Activated naive CD4-positive, alpha-beta T cell (primary cell): Measurements from ENCODE around the gene INF2.
"Not testable (repeated sequence)": the region's sequence is repeated elsewhere in the genome, so short reads cannot be mapped to it uniquely, and the experiment has no call there.

Experiments used
- DNase-seq, 4 experiments: peaks; one replicate each; lab custom pipeline; 2025; lab: John Stamatoyannopoulos, UW

The INF2 gene

DNA sequence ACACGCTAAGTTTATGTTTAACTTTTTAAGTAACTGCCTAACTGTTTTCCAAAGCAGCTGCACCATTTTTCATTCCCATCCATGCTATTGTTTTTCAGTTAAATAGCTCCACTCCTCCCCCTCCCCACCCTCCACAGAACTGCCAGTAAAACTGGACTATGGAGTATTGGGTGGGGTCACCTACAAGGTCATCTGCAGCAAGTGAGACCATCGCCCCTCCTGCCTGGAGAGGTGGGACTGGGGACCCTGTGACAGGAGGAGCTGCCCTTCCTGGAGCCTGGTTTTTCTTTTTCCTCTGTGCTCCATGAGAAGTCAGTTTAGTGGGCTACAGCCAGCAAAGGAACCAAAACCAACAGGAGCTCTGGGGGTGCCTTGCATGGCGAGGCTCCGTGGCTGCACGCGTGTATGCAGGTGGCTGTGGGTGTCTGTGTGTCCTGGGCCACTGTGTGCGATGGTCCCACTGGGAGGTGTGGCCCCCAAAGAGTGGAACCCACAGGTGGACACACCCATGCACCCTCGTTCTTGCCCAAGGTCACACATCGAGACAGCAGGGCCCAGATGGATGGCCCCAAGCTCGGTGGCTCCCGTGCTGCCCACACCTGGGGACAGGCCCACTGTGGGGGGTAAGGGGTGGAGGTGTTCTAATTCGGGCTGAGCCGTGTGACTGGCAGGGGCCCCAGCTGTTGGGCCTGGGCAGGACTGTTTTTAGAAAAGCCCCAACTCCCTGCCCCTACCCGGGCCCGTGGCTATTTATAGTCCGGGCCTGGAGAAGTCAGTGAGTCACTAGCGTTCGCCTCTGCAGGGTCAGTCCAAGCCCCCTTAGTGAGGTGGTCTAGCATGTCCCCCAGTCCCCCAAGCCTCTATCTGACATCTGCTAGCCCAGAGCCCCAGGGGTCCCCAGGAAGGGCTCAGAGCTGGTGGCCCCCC lies 32.4 kb downstream of the INF2 start:
- no peak for DNase-seq

DNA sequence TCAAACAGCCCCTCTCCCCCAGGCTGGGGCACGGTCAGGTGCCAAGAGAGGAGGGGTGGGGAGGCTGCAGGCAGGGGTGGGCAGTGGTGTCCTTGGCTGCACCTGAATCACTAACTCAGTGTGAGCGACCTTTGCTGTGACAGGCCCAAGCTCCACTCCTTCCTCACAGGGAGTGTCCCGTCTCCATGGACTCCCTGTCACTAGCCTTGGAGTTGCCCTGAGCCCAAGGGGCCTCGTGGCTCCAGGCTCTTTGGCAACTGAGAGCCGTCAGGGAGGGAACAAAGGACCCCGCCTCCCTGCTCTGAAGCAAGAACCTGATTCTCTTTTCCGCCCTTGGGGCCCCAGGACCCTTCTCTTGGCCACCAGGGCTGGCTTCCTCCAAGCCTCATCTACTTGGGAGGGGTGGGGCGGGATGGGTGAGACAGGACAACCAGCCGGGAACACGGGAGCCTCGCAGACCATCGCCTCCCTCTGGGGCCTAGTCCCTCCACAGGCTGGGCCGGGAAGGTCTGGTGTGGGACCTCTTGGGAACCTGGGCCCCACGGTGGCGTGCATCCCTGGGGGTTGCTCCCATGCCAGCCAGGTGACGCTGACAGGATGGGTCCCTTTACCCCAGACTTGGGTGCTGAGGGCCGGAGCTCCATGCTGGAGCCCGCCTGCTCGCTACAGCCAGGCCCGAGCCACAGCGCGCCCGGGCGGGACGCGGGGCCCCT lies 33.7 kb downstream of the INF2 start:
- DNase-seq, result no peak

DNA sequence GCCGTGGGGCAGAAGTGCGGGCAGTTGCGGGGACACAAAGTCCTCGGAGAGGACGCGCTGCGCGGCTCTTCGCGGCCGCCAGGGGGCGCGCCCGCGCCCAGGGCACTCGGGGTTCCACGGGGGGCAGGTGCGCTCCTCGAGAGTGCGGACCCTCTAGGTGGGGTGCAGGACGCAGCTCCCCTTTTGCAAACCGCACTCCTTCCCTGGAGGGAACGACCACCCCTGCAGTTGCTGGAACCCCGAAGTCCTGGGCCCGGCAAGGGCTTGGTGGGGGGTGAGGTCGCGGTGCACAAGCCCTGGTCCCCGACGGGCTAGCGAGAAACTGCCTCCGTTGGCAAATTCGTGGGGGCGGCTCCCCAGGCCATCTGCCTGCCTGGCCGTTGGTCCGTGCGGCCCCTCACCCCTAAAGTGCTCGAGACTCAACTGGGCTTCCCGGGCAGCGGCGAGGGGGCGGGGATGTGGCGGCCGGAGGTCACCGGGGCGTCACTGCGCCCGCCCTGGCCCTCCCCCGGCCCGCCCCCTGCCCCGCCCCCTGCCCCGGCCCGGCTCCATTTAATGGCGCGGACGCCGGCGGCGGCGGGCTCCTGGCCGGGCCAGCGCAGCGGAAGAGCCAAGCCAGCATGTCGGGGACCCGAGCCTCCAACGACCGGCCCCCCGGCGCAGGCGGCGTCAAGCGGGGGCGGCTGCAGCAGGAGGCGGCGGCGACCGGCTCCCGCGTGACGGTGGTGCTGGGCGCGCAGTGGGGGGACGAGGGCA lies 34.4 kb downstream of the INF2 start, which contains the start of gene ADSS1:
Gene ADSS1, plus strand, starts transcription at position 579 of the 756 bp plus-strand sequence. Its CDS starts 42 bp downstream, at position 621.
- peak; percentile 21 to 55 (median 36) for DNase-seq

DNA sequence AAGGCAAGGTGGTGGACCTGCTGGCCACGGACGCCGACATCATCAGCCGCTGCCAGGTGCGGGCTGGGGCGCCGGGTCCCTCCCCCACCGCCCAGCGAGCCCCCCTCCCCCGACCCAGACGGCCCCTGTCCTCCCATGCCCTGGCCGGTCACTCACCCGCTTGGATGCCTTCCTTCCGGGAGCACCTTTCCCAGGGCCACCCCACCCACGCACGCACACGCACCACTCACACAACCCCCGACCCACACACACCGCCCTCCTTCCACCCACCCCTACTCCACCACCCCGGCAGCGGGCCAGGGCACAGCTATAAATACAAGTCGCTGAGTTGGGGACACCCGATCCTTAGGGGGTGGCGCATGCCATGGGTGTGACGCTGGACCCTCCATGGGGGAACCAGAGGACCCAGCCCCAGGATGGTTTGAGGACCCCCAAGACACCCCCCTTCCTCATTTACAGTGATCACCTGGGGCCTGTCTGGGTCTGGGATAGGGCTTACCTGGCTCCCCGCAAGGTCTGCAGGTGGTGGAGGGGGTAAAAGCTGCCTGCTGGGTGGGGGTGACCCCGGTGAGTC lies 35.1 kb downstream of the INF2 start:
- peak in 1 of 4 experiments; percentile 10 for DNase-seq

DNA sequence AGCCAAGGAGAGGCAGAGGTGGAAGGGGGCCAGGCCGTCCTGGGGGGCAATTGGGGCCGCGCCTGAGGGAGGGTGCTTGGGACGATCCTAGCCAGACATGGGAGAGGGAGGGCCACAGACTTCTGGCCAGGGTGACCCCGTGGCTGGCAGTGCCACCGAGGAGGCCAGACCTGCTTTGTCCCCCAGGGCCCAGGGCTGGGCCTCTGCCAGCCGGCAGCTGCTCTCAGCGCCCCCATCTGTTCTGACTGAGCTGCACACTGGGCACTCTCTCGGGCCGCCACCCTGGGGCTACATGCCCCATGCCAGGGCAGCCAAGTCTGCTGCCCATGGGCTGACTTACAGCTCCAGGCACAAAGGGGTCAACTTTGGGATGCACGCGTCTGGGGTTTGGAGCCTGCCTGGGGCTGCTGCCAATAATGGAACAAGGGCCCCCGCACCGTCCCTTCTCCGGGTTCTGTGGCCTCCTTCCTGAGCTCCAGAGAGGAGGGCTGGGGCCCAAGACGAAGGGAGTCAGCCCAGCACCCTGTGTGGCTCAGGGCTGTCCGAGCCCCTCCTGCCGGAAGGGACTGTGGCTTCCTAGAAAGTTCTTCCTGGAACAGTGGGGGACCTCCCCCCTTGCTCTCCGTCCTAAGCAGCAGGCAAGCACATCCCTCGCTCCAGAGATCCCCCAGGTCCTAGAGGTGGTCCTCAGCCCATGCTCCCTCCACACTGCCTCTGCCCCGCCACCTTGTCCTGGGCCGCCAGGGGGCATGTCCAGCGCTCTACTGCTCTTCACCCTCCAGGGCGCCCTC lies 35.8 kb downstream of the INF2 start:
- DNase-seq, result no peak

DNA sequence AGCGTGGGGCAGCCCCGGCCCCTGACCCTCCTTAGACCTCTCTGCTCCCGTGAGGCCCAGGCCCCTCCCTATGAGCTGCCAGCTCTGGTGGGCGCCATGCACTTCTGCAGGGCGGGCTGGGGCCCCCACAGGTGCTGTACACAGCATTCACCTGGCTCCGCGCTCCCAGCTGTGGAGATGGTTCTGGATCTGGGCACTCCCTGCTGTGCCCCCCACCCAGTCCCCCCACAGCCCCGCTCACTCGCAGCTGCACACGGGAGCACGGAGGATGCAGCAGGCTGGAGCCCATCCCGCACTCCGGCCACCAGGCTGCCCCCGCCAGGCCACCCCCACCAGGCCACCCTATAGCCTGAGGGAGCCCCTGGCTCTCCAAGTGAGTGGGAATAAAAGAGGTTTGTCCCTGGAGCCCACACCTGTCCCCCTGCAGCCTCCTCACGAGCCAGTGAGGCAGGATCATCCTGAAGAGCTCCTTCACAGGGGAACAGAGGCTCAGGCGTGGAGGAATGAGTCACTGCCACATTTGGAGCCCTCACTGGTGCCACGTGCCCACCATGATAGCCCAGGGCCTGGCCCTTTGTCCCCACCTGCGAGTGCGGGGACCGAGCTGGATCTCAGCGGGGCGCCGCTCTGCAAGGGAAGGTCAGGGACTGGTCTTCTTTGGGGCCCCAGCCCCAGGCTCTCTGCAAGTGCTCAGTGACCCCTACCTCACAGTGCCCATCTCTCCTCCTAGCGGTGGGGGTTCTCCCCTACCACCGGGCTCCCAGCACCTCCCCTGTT lies 36.5 kb downstream of the INF2 start:
- no peak for DNase-seq

DNA sequence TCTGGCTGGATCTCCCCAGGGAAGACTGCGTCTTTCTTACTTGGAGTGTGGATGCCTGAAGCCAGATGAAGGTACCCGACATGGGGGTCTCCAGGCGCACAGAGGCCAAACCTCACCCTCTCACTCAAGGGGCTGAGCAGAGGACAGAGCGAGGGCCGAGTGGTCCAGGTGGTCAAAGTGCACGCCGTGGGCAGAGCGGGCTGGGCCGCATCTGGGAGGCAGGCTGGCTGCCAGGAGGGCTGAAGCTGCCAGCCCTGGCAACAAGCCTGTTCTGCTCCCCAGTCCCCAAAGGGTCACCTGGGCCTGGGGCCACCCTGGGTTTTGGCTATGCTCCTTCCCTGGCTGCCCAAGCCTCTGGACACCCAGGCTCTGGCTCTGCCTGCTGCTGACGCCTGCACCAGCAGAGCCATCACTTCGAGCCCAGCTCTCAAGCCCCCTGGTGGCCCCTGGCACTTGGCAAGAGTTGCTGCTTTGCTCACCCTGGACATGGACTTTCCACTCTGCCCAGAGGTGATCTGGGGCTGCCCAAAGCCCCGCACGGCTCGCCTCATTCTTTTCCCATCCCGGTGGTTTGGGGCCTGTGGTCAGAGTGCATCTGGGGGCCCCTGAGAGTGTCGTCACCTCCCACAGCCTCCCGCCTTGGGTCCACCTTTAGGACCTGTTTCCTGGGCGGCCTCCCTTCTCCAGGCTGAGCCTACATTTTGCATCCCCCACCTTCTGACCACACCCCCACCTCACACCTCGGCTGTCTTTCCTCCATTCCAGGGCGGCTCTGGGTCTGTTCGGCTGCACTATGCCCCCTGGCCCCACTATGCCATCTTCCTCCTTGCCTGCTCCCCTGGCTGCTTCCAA lies 37.4 kb downstream of the INF2 start:
- no peak for DNase-seq

DNA sequence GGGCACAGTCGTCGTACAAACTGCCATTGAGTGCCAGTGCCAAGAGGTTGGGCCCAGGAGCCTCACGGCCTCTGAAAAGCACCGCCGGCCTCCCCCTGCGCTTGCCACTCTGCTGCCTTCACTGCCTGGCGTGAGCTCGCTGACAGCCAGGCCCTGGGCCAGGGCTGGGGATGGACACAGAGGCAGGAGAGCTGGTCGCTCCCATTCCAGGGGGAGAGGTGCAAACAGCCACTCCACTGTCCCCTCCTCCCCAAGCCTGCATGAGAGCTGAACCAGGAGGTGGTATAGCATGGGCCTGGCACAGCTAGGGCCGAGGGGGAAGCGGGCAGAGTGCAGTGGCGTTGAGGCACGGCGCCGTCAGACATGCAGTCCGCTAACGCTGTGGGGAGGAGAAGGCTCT lies 39.2 kb downstream of the INF2 start:
- DNase-seq, result no peak

DNA sequence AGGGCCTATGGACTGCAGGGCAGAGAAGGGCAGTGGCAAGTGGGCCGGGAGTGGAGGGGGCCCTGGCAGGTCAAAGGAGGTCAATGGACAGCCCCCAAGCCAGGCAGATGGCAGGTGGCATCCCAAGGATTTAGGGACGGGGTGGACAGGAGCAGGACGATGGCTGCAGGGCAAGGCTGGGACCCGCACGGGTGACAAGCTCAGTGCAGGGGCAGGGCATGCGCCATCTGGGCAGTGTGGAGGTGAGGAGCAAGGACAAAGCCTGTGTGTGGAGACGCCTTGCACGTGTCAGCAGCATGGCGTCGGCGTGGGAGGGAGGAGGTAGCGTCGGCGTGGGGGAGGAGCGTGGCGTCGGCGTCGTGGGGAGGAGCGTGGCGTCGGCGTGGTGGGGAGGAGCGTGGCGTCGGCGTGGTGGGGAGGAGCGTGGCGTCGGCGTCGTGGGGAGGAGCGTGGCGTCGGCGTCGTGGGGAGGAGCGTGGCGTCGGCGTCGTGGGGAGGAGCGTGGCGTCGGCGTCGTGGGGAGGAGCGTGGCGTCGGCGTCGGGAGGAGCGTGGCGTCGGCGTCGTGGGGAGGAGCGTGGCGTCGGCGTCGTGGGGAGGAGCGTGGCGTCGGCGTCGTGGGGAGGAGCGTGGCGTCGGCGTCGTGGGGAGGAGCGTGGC lies 39.9 kb downstream of the INF2 start:
- not testable (repeated sequence) for DNase-seq

DNA sequence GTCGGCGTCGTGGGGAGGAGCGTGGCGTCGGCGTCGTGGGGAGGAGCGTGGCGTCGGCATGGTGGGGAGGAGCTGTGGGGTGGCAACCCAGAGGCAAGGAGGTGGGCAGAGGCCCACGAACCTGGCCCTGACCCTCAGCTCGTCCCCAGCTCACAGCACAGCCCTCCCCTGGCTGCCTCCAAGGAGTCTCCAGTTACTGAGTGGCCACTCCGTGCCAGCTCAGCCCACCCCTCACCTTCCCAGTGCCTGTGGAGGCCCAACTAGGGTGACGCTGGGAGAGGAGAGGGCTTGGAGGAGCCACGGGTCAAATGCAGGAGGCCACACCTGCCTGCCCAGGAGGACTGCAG lies 40.4 kb downstream of the INF2 start:
- no peak for DNase-seq

DNA sequence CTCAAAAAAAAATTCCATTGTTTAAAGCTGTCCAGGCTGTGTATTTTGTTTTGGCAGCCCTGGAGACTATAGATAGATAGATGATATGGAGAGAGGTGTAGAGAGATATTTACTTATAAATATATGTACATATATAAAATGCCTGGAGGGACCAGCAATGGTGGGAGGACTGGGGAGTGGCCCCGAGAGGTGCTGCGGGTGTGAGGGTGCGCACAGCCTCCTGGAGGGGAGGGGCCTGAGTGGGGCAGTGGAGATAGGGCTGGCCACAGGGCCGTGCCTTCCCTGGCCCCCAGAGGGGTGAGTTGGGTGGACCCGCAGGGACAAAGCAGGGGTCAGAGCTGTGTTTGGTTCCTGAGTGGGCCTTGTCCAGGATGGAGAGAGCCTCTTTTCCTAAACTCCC lies 41.1 kb downstream of the INF2 start:
- DNase-seq, result no peak

DNA sequence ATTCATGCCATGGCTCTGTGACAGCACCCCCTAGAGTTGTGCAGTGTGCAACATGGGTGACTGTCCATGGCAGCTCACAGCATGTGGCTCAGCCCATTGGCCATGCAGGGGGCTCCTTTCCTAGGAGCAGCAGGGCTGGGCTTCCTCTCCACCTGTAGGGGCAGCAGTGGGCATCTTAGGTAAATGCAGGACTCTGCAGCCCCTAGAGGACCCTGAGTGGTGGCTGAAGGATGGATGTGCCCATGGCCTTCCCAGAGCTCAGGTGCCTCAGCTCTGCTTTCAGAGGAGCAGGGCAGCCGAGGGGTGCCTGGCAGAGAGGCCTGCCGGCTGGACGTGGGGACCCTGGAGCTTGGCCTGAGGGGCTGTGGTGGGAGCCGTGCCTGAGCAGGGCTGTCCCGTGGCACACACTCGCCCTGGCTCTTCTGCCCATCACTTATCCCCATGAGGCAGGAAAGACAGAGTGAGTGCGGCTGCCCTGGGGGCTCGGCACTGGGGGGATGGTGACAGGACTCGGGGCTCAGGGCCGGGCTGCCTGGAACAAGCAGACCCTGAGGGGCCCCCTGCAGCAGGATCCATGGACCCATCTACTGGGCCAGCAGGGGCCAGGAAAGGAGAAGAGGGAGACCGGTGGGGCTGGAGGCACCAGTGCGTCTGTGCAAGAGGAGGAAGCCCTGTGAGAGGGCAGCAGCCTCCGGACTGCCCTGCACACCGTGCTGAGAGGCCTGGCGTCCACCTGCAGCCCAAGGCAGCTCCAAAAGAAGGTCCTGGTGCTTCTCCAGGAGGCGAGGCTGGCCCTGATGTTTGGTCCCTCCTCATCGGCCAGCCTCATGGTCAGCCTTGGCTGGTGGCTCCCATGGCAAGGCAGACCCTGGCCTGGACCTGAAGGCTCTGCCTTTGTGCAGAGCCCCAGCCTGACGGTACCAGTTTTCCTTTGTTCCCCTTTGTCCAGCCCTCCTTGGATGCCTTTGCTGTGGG lies 42.2 kb downstream of the INF2 start:
- DNase-seq, result no peak

DNA sequence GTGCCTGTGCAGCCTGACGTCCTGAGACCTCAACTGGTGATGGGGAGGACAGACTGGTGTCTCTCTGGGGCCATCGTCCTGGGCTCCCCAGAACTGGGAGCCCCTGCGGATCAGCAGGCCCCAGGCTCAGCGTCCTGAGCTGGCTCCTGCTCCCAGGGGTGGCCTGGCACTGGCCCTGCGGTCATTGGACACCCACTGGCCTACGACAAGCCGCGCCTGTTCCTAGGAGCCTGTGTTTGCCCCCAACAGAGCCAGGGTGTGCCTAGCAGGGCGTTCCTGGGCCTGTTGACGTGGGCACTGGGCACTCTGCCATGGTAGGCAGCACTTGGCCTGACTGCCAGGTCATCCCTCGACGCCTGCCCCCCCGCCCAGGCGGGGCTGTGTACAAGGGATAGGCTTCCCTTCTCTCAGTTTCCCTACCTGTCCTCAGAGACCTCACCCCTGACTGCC lies 43.0 kb downstream of the INF2 start:
- no peak for DNase-seq

DNA sequence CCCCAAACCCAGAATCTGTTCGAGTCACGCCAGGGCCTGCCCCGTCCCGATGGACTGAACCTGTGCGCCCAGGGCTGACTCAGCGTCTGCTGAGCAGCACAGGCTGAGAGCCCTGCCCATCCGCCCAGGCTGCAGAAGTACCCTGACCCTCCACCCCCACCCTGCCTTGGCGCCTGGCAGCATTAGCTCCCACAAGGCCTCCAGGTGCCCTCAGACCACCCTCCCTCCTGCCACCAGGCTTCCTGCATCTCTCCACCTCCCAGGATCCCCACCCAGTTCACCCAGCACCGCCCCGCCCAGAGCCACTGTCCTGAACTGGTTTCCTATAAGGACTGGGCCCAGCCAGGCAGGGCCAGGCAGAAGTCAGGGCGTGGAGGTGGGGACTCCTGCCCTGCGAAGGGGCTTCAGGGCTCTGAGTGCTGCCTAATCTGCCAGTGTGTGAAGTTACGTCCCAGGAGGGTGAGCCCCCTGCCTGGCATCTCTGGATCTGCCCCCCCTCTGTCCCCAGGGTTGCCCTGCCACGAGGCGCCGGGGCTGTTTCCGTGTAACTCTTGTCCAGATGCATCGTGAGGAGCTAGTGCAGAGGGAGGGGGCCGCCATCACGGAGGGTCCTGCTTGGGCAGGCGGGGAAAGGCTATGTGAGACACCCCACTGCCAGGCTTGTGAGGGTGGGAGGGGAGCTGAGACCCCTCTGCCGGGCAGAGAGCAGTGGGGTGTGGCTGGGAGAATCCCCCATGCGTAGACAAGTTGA lies 43.7 kb downstream of the INF2 start:
- no peak for DNase-seq

DNA sequence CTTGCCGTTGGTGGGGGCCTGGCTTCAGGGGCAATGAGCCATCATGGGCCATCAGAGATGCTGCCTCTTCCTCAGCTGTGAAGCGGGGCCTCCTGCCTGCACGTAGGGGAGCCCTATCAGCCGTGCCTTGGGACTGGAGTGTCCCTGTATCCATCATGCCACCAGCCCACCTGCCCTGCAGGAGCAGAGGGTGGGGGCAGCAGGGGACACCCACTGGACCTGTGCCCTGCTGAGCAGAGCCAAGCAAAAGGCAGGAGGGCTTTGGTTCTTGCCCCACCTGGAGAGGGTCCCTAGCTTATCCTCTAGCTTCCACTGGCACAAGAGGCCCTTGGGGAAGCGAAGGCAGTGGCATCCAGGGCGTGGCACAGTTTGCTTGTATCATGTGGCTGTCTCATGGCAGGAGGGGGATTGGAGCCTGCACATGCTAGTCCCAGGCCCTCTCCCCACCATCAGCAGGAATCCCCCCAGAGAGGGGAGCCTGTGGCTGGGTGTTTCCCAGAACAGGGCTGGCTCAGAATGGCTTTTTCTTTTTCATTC lies 44.7 kb downstream of the INF2 start:
- DNase-seq, result no peak

DNA sequence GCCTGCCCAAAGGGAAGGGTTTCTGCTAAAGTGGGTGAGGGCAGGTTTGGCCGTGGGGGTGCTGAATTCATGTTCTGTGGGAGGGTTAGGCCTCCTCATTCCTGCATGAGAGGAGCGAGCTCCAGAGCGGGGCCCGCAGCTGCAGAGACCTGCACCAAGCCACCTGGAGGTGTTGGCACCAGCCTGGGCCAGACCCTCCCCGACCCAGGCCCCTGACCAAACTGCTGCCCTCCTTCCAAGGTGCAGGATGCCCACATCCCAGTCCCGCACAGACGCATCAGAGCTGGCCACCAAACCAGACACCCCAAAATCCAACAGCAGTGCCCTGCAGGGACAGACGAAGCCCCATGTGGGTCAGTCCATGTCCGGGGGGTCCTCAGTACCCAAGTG lies 45.2 kb downstream of the INF2 start:
- no peak for DNase-seq
